IMR-90 (cell line): Measurements from ENCODE around the gene YPEL2. TPM values are rescaled to one million over a fixed set of nuclear protein-coding genes. Genes with fewer than 3 reads are reported as not detected.

Source experiments
- ATAC-seq: fragments of 200-7000 bp; cut with Tn5 transposase; 2 replicates; pipeline ENCODE4 v1.9.1; 2020; ENCODE audit warnings: low read depth, mild to moderate bottlenecking, moderate library complexity
- BruUV-seq: library from RNA; stranded (reverse); fragments of 400-500 nt; replicated peaks from 2 replicates; lab custom pipeline; 2021; lab: Mats Ljungman, UMichigan
- CTCF ChIA-PET: fragments of 300-600 bp; formaldehyde crosslinking; extraction: SDS; loops from one replicate; lab custom pipeline; 2021; ENCODE audit warnings: antibody characterized with exemption; lab: Yijun Ruan, JAX
- POLR2A ChIA-PET: fragments of 300-600 bp; sonication (Branson Sonifier 250); formaldehyde crosslinking; loops from one replicate; lab custom pipeline; 2022; ENCODE audit warnings: antibody characterized with exemption; ENCODE audit not compliant: unreplicated experiment; lab: Charles Lee
- DNase-seq: peaks from one replicate; pipeline ENCODE4 v3.0.0; 2013
- H2AFZ ChIP-seq: replicated peaks from 2 replicates; pipeline ENCODE3; 2013; ENCODE audit warnings: low read length, mild to moderate bottlenecking; ENCODE audit not compliant: poor library complexity
- H2AK5ac ChIP-seq: 2 replicates; pipeline ENCODE4 v1.6.1; 2013; ENCODE audit warnings: low read depth, low read length, inconsistent platforms
- H2AK9ac ChIP-seq: replicated peaks from 2 replicates; pipeline ENCODE3; 2013; ENCODE audit warnings: mild to moderate bottlenecking, low read depth, low read length, moderate library complexity; ENCODE audit not compliant: poor library complexity
- H2BK120ac ChIP-seq: 2 replicates; pipeline ENCODE4 v1.6.1; 2013; ENCODE audit warnings: low read depth, low read length, inconsistent platforms
- H2BK15ac ChIP-seq: 3 replicates; pipeline ENCODE4 v1.6.1; 2013; ENCODE audit warnings: low read depth, low read length, inconsistent platforms
- H2BK20ac ChIP-seq: 2 replicates; pipeline ENCODE4 v1.6.1; 2013; ENCODE audit warnings: low read depth, mild to moderate bottlenecking, inconsistent platforms, low read length, moderate library complexity
- H2BK5ac ChIP-seq: 2 replicates; pipeline ENCODE4 v1.6.1; 2013; ENCODE audit warnings: mild to moderate bottlenecking, low read depth, low read length, inconsistent platforms; ENCODE audit not compliant: poor library complexity, severe bottlenecking
- H3K14ac ChIP-seq: replicated peaks from 2 replicates; pipeline ENCODE4 v1.6.1; 2013; ENCODE audit warnings: low read depth, low read length, inconsistent platforms
- H3K18ac ChIP-seq: 2 replicates; pipeline ENCODE4 v1.6.1; 2013; ENCODE audit warnings: low read depth, low read length, control low read depth
- H3K23ac ChIP-seq: 2 replicates; pipeline ENCODE4 v1.6.1; 2013; ENCODE audit warnings: low read depth, low read length, inconsistent platforms
- H3K27ac ChIP-seq: 2 replicates; pipeline ENCODE4 v1.5.1; 2013; ENCODE audit warnings: mild to moderate bottlenecking, control low read depth, low read length; ENCODE audit not compliant: insufficient read depth
- H3K27me3 ChIP-seq: 2 replicates; pipeline ENCODE4 v1.6.1; 2013; ENCODE audit warnings: low read length; ENCODE audit not compliant: control insufficient read depth, insufficient read depth
- H3K36me3 ChIP-seq: 2 replicates; pipeline ENCODE4 v1.6.1; 2013; ENCODE audit warnings: low read length, mixed read lengths; ENCODE audit not compliant: control insufficient read depth, insufficient read depth
- H3K4ac ChIP-seq: 2 replicates; pipeline ENCODE4 v1.6.1; 2013; ENCODE audit warnings: low read depth, low read length, inconsistent platforms
- H3K4me1 ChIP-seq: 2 replicates; pipeline ENCODE4 v1.6.1; 2013; ENCODE audit warnings: low read length, mixed read lengths; ENCODE audit not compliant: control insufficient read depth, insufficient read depth
- H3K4me2 ChIP-seq: 2 replicates; pipeline ENCODE4 v1.6.1; 2013; ENCODE audit warnings: low read depth, mild to moderate bottlenecking, control low read depth, low read length, moderate library complexity
- H3K4me3 ChIP-seq: 2 replicates; pipeline ENCODE4 v1.5.1; 2013; ENCODE audit warnings: low read depth, mild to moderate bottlenecking, control low read depth, low read length, moderate library complexity; ENCODE audit not compliant: insufficient read depth
- H3K56ac ChIP-seq: 2 replicates; pipeline ENCODE4 v1.6.1; 2013; ENCODE audit warnings: low read length, inconsistent platforms; ENCODE audit not compliant: insufficient read depth; ENCODE audit errors: extremely low read depth
- H3K79me1 ChIP-seq, 2 experiments: 2 replicates each; pipeline ENCODE4 v1.6.1; 2013; ENCODE audit warnings: low read length in 2 of 2, inconsistent platforms in 1 of 2, low read depth in 1 of 2
- H3K9ac ChIP-seq: 2 replicates; pipeline ENCODE4 v1.6.1; 2013; ENCODE audit warnings: low read depth, low read length, control low read depth
- H3K9me1 ChIP-seq: 2 replicates; pipeline ENCODE4 v1.6.1; 2013; ENCODE audit warnings: low read length, inconsistent platforms; ENCODE audit not compliant: insufficient read depth
- H3K9me3 ChIP-seq: 2 replicates; pipeline ENCODE4 v1.6.1; 2013; ENCODE audit warnings: low read length; ENCODE audit not compliant: control insufficient read depth, insufficient read depth
- H4K20me1 ChIP-seq: 2 replicates; pipeline ENCODE4 v1.6.1; 2013; ENCODE audit warnings: low read length, inconsistent platforms; ENCODE audit not compliant: insufficient read depth
- H4K5ac ChIP-seq: 2 replicates; pipeline ENCODE4 v1.6.1; 2013; ENCODE audit warnings: mild to moderate bottlenecking, low read depth, low read length, control low read depth
- H4K8ac ChIP-seq, 2 experiments: 2 replicates each; pipeline ENCODE4 v1.6.1; 2013; ENCODE audit warnings: low read depth in 2 of 2, low read length in 2 of 2, control low read depth in 1 of 2, inconsistent platforms in 1 of 2
- H4K91ac ChIP-seq: 2 replicates; pipeline ENCODE4 v1.6.1; 2013; ENCODE audit warnings: low read depth, low read length, inconsistent platforms; ENCODE audit not compliant: insufficient read depth
- CHD1 ChIP-seq: IDR thresholded peaks from 2 replicates; pipeline ENCODE4 v1.6.1; 2012; ENCODE audit warnings: low read depth, low read length, improper control_type of control experiment
- MAZ ChIP-seq: IDR thresholded peaks from 2 replicates; pipeline ENCODE4 v1.6.1; 2012; ENCODE audit warnings: low read depth, mild to moderate bottlenecking, low read length, improper control_type of control experiment, moderate library complexity, borderline replicate concordance
- MXI1 ChIP-seq: IDR thresholded peaks from 2 replicates; pipeline ENCODE4 v1.6.1; 2012; ENCODE audit warnings: low read depth, mild to moderate bottlenecking, low read length, moderate library complexity, borderline replicate concordance
- RAD21 ChIP-seq: IDR thresholded peaks from 2 replicates; pipeline ENCODE4 v1.6.1; 2012; ENCODE audit warnings: low read length, improper control_type of control experiment
- RCOR1 ChIP-seq: IDR thresholded peaks from 2 replicates; pipeline ENCODE4 v1.6.1; 2012; ENCODE audit warnings: mild to moderate bottlenecking, low read length, improper control_type of control experiment; ENCODE audit not compliant: insufficient replicate concordance
- WGBS, 2 experiments: methylation state at CpG; one replicate each; pipeline versions ENCODE4 v1.1.5 to v1.1.7; 2013; ENCODE audit warnings: missing lambda C conversion rate in 2 of 2; ENCODE audit not compliant: insufficient read length in 1 of 2; ENCODE audit errors: extremely low coverage in 2 of 2; 5-methylcytosine and 5-hydroxymethylcytosine counted together
- dilution Hi-C: fragments of 300-500 bp; cut with HindIII; formaldehyde crosslinking; loops from one replicate; pipeline ENCODE4 v1.14.3; 2018; ENCODE audit warnings: low sequenced_read_pairs; ENCODE audit not compliant: unreplicated experiment
- in situ Hi-C: fragments of 300-500 bp; cut with MboI; formaldehyde crosslinking; loops from 3 replicates; pipeline ENCODE4 v1.14.3; 2019; ENCODE audit warnings: low sequenced_read_pairs, inconsistent platforms, mixed read lengths
- intact Hi-C: fragments of 100-400 bp; cut with micrococcal nuclease; formaldehyde crosslinking; loops from 2 replicates; pipeline ENCODE4 v1.10.0; 2022
- polyA plus RNA-seq, 3 experiments: library from polyadenylated mRNA; depleted of rRNA; stranded (reverse); fragments of >200 nt; gene quantifications; 2 replicates each; pipeline ENCODE4 v1.2.3, GENCODE V29; 2012; ENCODE audit warnings: low replicate concordance in 1 of 3
- total RNA-seq: library from RNA; depleted of rRNA; stranded (reverse); fragments of >200 nt; gene quantifications from 2 replicates; pipeline ENCODE4 v1.2.3, GENCODE V29; 2012
- TF ChIP-seq, protein P1 (sequence below): fragments of 150-350 bp; IDR thresholded peaks from 2 replicates; pipeline ENCODE4 v1.6.1; 2017; ENCODE audit warnings: mild to moderate bottlenecking, antibody characterized with exemption, low read length, low read depth
- TF ChIP-seq, protein P2 (sequence below): conservative IDR thresholded peaks from 2 replicates; pipeline ENCODE4 v1.5.1; 2012; ENCODE audit warnings: mild to moderate bottlenecking, low read depth, low read length, improper control_type of control experiment

YPEL2 gene
- total and polyA plus RNA-seq, 2 of the 4 experiments (the other 2 are of a cell fraction) = 2.3 to 3.4 TPM

DNA sequence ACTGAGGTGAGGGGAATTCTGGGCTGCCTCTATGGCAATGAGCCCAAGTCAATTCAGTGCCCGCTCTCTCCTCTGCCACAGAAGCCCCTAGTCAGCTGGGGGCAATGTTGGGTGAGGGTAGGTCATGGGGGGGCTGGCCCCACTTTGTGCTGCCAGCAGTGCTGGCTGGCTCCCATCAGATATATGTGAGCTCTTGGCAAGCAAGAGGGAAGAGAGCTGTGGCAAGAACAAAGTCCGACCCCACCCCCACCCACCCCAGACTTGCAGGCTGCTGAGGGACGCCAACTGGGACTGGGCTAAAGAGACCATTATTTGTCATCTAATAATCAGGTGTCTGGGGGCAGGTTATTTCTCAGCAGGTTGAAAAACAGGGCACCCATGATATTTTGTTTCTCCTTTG lies 89.4 kb downstream of the YPEL2 start:
- no peak overlapping the region for H3K18ac ChIP-seq
- H2BK120ac ChIP-seq = no peak overlapping the region
- no TSS peak for BruUV-seq
- H4K5ac ChIP-seq = no peak overlapping the region
- in situ Hi-C loops (no loop called here), intact Hi-C loops (loop anchor here (5.0 kb wide), 1 partner anchor 49 kb away; no protein-coding TSS in a partner anchor), dilution Hi-C loops (no loop called here)
- no peak overlapping the region for H2AK9ac ChIP-seq
- no peaks in the 10 kb centered on the region for H3K9me1 ChIP-seq
- no peak overlapping the region for H2BK20ac ChIP-seq
- no peak overlapping the region for H3K56ac ChIP-seq
- no peaks in the 10 kb centered on the region for H3K36me3 ChIP-seq
- WGBS, 2 experiments = no CpG with 5 or more reads among the region's 3 CpGs
- ATAC-seq = no peak
- H2BK15ac ChIP-seq = no peak overlapping the region
- H3K27ac ChIP-seq = no peak overlapping the region
- no peak for DNase-seq
- no peak overlapping the region for H3K4ac ChIP-seq
- H2AFZ ChIP-seq = no peak overlapping the region
- H2AK5ac ChIP-seq = no peak overlapping the region
- peaks cover 13% of the 10 kb centered on the region for H3K27me3 ChIP-seq
- peaks cover 5% of the 10 kb centered on the region; the same call in 1 of the 2 replicates for H3K4me1 ChIP-seq
- H4K91ac ChIP-seq = no peak overlapping the region
- H3K4me3 ChIP-seq = no peak overlapping the region
- peaks cover 2% of the 10 kb centered on the region; the same call in 1 of the 2 replicates for H3K9me3 ChIP-seq
- no peak for TF ChIP-seq RAD21
- TF ChIP-seq, protein P1, sequence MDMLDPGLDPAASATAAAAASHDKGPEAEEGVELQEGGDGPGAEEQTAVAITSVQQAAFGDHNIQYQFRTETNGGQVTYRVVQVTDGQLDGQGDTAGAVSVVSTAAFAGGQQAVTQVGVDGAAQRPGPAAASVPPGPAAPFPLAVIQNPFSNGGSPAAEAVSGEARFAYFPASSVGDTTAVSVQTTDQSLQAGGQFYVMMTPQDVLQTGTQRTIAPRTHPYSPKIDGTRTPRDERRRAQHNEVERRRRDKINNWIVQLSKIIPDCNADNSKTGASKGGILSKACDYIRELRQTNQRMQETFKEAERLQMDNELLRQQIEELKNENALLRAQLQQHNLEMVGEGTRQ = no peak
- TF ChIP-seq MXI1 = no peak
- TF ChIP-seq MAZ = no peak
- TF ChIP-seq CHD1 = no peak
- TF ChIP-seq, protein P2, sequence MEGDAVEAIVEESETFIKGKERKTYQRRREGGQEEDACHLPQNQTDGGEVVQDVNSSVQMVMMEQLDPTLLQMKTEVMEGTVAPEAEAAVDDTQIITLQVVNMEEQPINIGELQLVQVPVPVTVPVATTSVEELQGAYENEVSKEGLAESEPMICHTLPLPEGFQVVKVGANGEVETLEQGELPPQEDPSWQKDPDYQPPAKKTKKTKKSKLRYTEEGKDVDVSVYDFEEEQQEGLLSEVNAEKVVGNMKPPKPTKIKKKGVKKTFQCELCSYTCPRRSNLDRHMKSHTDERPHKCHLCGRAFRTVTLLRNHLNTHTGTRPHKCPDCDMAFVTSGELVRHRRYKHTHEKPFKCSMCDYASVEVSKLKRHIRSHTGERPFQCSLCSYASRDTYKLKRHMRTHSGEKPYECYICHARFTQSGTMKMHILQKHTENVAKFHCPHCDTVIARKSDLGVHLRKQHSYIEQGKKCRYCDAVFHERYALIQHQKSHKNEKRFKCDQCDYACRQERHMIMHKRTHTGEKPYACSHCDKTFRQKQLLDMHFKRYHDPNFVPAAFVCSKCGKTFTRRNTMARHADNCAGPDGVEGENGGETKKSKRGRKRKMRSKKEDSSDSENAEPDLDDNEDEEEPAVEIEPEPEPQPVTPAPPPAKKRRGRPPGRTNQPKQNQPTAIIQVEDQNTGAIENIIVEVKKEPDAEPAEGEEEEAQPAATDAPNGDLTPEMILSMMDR = no peak
- no peak for TF ChIP-seq RCOR1
- H3K79me1 ChIP-seq = no peaks in the 10 kb centered on the region
- no peak overlapping the region for H3K14ac ChIP-seq
- H3K4me2 ChIP-seq = no peak overlapping the region
- ChIA-PET POLR2A (no interaction called here), CTCF (no interaction called here)
- no peaks in the 10 kb centered on the region for H4K20me1 ChIP-seq
- H4K8ac ChIP-seq = no peak overlapping the region
- no peak overlapping the region for H3K23ac ChIP-seq
- H2BK5ac ChIP-seq = no peak overlapping the region
- H3K9ac ChIP-seq = no peak overlapping the region
